GM12878 (cell line): ENCODE results near the gene ZBED5. TPM values are rescaled to one million over a fixed set of nuclear protein-coding genes. Genes with fewer than 3 reads are reported as not detected.

Experiments
- ATAC-seq: fragments of 200-7000 bp; cut with Tn5 transposase; 3 replicates; pipeline ENCODE4 v1.9.1; 2020; ENCODE audit warnings: mild to moderate bottlenecking, moderate library complexity
- BruUV-seq: library from RNA; stranded (reverse); fragments of 400-500 nt; replicated peaks from 2 replicates; lab custom pipeline; 2021; lab: Mats Ljungman, UMichigan
- CTCF ChIA-PET: fragments of 300-600 bp; sonication (Branson Sonifier 250); formaldehyde crosslinking; extraction: SDS; loops from one replicate; lab custom pipeline; 2021; ENCODE audit warnings: inconsistent platforms; lab: Yijun Ruan, JAX
- POLR2A ChIA-PET: fragments of 350-600 bp; formaldehyde crosslinking; extraction: SDS; loops from one replicate; lab custom pipeline; 2021; ENCODE audit warnings: inconsistent platforms; lab: Charles Lee
- RAD21 ChIA-PET: fragments of 300-600 bp; sonication (Branson Sonifier 250); formaldehyde crosslinking; loops from one replicate; lab custom pipeline; 2023; ENCODE audit warnings: antibody characterized with exemption; ENCODE audit not compliant: unreplicated experiment; lab: Charles Lee
- SMC1A ChIA-PET: fragments of 300-600 bp; sonication (Branson Sonifier 250); formaldehyde crosslinking; loops from one replicate; lab custom pipeline; 2023; ENCODE audit not compliant: unreplicated experiment, uncharacterized antibody; lab: Charles Lee
- DNase-seq: peaks from one replicate; pipeline ENCODE4 v3.0.0-alpha.2; 2011; ENCODE audit warnings: low read depth, low spot score
- FAIRE-seq: peaks from 3 replicates; lab custom pipeline; 2011; peaks lifted over from hg19 to GRCh38; lab: Jason Lieb, UNC
- H2AFZ ChIP-seq: 2 replicates; pipeline ENCODE4 v1.6.0; 2011; ENCODE audit warnings: low read depth, low read length, control low read depth; ENCODE audit not compliant: control insufficient read depth
- H3K27ac ChIP-seq: 2 replicates; pipeline ENCODE4 v1.5.1; 2011; ENCODE audit warnings: control low read depth; ENCODE audit not compliant: control insufficient read depth, insufficient read depth
- H3K27me3 ChIP-seq, 2 experiments: replicated peaks in 1 of 2; 2 replicates each; pipeline versions ENCODE4 v1.6.0 to v1.6.1; 2011; ENCODE audit warnings: low read length in 1 of 2; ENCODE audit not compliant: control insufficient read depth in 2 of 2, insufficient read depth in 2 of 2
- H3K36me3 ChIP-seq, 2 experiments: 2 replicates each; pipeline ENCODE4 v1.5.1; 2011; ENCODE audit warnings: low read length in 1 of 2; ENCODE audit not compliant: control insufficient read depth in 2 of 2, insufficient read depth in 2 of 2
- H3K4me1 ChIP-seq: 2 replicates; pipeline ENCODE4 v1.6.1; 2011; ENCODE audit warnings: mild to moderate bottlenecking, low read length, moderate library complexity, mixed read lengths; ENCODE audit not compliant: control insufficient read depth, insufficient read depth
- H3K4me2 ChIP-seq: 2 replicates; pipeline ENCODE4 v1.6.0; 2011; ENCODE audit warnings: control low read depth; ENCODE audit not compliant: control insufficient read depth, insufficient read depth
- H3K4me3 ChIP-seq: fragments of 200-600 bp; sonication (generic); 2 replicates; pipeline ENCODE4 v1.5.1; 2016
- H3K79me2 ChIP-seq: 2 replicates; pipeline ENCODE4 v1.6.0; 2011; ENCODE audit warnings: low read length; ENCODE audit not compliant: control insufficient read depth, insufficient read depth
- H3K9ac ChIP-seq: 2 replicates; pipeline ENCODE4 v1.8.0; 2011; ENCODE audit warnings: low read length, control low read depth, mixed read lengths; ENCODE audit not compliant: control insufficient read depth, insufficient read depth
- H3K9me3 ChIP-seq: replicated peaks from 3 replicates; pipeline ENCODE4 v1.5.1; 2011; ENCODE audit warnings: mild to moderate bottlenecking, low read length; ENCODE audit not compliant: control insufficient read depth, insufficient read depth
- H4K20me1 ChIP-seq: 2 replicates; pipeline ENCODE4 v1.6.0; 2011; ENCODE audit not compliant: control insufficient read depth, insufficient read depth
- CHD1 ChIP-seq: IDR thresholded peaks from 2 replicates; pipeline ENCODE4 v1.6.1; 2012; ENCODE audit warnings: low read depth, low read length, improper control_type of control experiment
- E2F4 ChIP-seq: IDR thresholded peaks from 2 replicates; pipeline ENCODE4 v1.6.1; 2012; ENCODE audit warnings: low read depth, low read length, improper control_type of control experiment
- EGR1 ChIP-seq, 2 experiments: IDR thresholded peaks; 1 replicate in 1 of 2; 2 replicates in 1 of 2; pipeline ENCODE4 v1.6.1; 2011 to 2012; ENCODE audit warnings: low read depth in 2 of 2, low read length in 2 of 2, borderline replicate concordance in 1 of 2, mild to moderate bottlenecking in 1 of 2, moderate library complexity in 1 of 2
- ETV6 ChIP-seq, 2 experiments: fragments of 450-650 bp in 1 of 2; IDR thresholded peaks in 1 of 2; conservative IDR thresholded peaks in 1 of 2; 2 replicates each; pipeline ENCODE4 v1.6.1; 2014; ENCODE audit warnings: antibody characterized with exemption in 1 of 2, borderline replicate concordance in 1 of 2, low read depth in 1 of 2, mild to moderate bottlenecking in 1 of 2, moderate library complexity in 1 of 2
- EZH2 ChIP-seq: IDR thresholded peaks from 2 replicates; pipeline ENCODE4 v1.6.1; 2012; ENCODE audit warnings: low read depth, mild to moderate bottlenecking, control low read depth, inconsistent platforms, low read length, borderline replicate concordance; ENCODE audit not compliant: control insufficient read depth
- FOXM1 ChIP-seq: IDR thresholded peaks from 2 replicates; pipeline ENCODE4 v1.6.1; 2012; ENCODE audit warnings: low read depth, mild to moderate bottlenecking, inconsistent platforms, low read length, moderate library complexity
- PAX8 ChIP-seq: fragments of 450-650 bp; IDR thresholded peaks from 2 replicates; pipeline ENCODE4 v1.6.1; 2017; ENCODE audit warnings: mild to moderate bottlenecking, moderate library complexity
- PKNOX1 ChIP-seq: fragments of 450-650 bp; IDR thresholded peaks from 2 replicates; pipeline ENCODE4 v1.6.1; 2016; ENCODE audit warnings: mild to moderate bottlenecking
- PML ChIP-seq: IDR thresholded peaks from 2 replicates; pipeline ENCODE4 v1.6.1; 2012; ENCODE audit warnings: low read length, inconsistent platforms
- POLR2AphosphoS5 ChIP-seq: IDR thresholded peaks from 2 replicates; pipeline ENCODE4 v1.6.1; 2011; ENCODE audit warnings: mild to moderate bottlenecking, low read length, inconsistent platforms
- RB1 ChIP-seq: fragments of 450-650 bp; formaldehyde crosslinking; IDR thresholded peaks from 2 replicates; pipeline ENCODE4 v1.6.1; 2017; ENCODE audit warnings: mild to moderate bottlenecking, borderline replicate concordance
- RELA ChIP-seq: fragments of 450-650 bp; IDR thresholded peaks from 2 replicates; pipeline ENCODE4 v1.8.0; 2014; ENCODE audit warnings: borderline replicate concordance; ENCODE audit not compliant: partially characterized antibody
- SMAD5 ChIP-seq: IDR thresholded peaks from 2 replicates; pipeline ENCODE4 v1.6.1; 2016; ENCODE audit warnings: antibody characterized with exemption, low read depth
- TBL1XR1 ChIP-seq: IDR thresholded peaks from 2 replicates; pipeline ENCODE4 v1.6.1; 2012; ENCODE audit warnings: low read depth, low read length, improper control_type of control experiment
- WRNIP1 ChIP-seq: IDR thresholded peaks from 2 replicates; pipeline ENCODE4 v1.6.1; 2011; ENCODE audit warnings: low read depth, low read length, improper control_type of control experiment, borderline replicate concordance
- ZBTB33 ChIP-seq: fragments of 450-650 bp; IDR thresholded peaks from 2 replicates; pipeline ENCODE4 v1.6.1; 2017; ENCODE audit warnings: mild to moderate bottlenecking
- ZNF207 ChIP-seq: fragments of 450-650 bp; IDR thresholded peaks from 2 replicates; pipeline ENCODE4 v1.6.1; 2014; ENCODE audit warnings: antibody characterized with exemption, mild to moderate bottlenecking, borderline replicate concordance
- WGBS: methylation state at CpG from one replicate; pipeline ENCODE4 v1.1.6; 2016; ENCODE audit warnings: low lambda C conversion rate; ENCODE audit not compliant: insufficient replicate concordance, insufficient coverage; ENCODE audit errors: missing lambda C conversion rate; 5-methylcytosine and 5-hydroxymethylcytosine counted together
- in situ Hi-C: fragments of 300-500 bp; cut with MboI; formaldehyde crosslinking; loops from 9 replicates; pipeline ENCODE4 v1.14.3; 2018; ENCODE audit warnings: mixed read lengths
- intact Hi-C: fragments of 100-400 bp; cut with micrococcal nuclease; formaldehyde crosslinking; loops from one replicate; pipeline ENCODE4 v1.14.2; 2022; ENCODE audit not compliant: unreplicated experiment
- polyA plus RNA-seq, 11 experiments: library from polyadenylated mRNA; depleted of rRNA in 4 of 11; unstranded in 6 of 11; stranded (reverse) in 5 of 11; fragments of >200 nt; fragmentation: Nextera tagmentation in 4 of 11; fragmentation: Illumina TruSeq in 1 of 11; extraction: Ambion mirVana in 4 of 11; extraction: Trizol in 1 of 11; gene quantifications; 1 replicate in 1 of 11; 2 replicates in 10 of 11; pipeline versions ENCODE4 v1.2.1 to v1.2.3, GENCODE V29; 2011 to 2016; ENCODE audit warnings: inconsistent platforms in 2 of 11, missing spikeins in 2 of 11, low read depth in 1 of 11
- total RNA-seq, 4 experiments: library from RNA; depleted of rRNA in 3 of 4; stranded (reverse); fragments of >200 nt in 3 of 4; fragmentation: Illumina TruSeq in 1 of 4; extraction: Trizol in 1 of 4; gene quantifications; 2 replicates each; pipeline versions ENCODE4 v1.2.1 to v1.2.3, GENCODE V29; 2013 to 2021

The ZBED5 gene
- total and polyA plus RNA-seq, 10 of the 15 experiments (the other 5 are each of a cell fraction or from before 2014, with no cell fraction given): 27.3 to 86.8 (median 37.6) TPM

- TF ChIP-seq PML (0 out of 2 replicates have a peak, but pooled peaks have one; percentile 7), PAX8 (no peak)
Observed at GRCh38 chr11:10858439-10859325, 829 bp upstream of the ZBED5 start (continued).

GRCh38 chr11:10857459-10857708 lies 469 bp downstream of the ZBED5 start:
- intact Hi-C loops: loop anchor here (5.0 to 10.0 kb wide), 3 partner anchors 35 to 987 kb away; partner anchors contain the start of genes CTR9 and USP47
- ChIA-PET SMC1A (interaction anchor here (0.9 to 3.1 kb wide), 5 partner anchors 23 to 542 kb away, joined by 3 to 31 read pairs (median 3); partner anchors contain the start of gene EIF4G2), CTCF (interaction anchor here (1.3 to 1.9 kb wide), 5 partner anchors 9 to 64 kb away, joined by 3 to 15 read pairs (median 6); partner anchors contain the start of gene EIF4G2), RAD21 (interaction anchor here (1.0 to 3.8 kb wide), 3 partner anchors 48 to 65 kb away, joined by 4 to 32 read pairs (median 6); partner anchors contain the start of gene EIF4G2), POLR2A (interaction anchor here (0.8 to 3.3 kb wide), 8 partner anchors 8 to 107 kb away, joined by 3 to 87 read pairs (median 5); partner anchors contain the start of genes CTR9 and EIF4G2)
- no peaks in the 10 kb centered on the region for H3K9me3 ChIP-seq
- H4K20me1 ChIP-seq: no peaks in the 10 kb centered on the region
- H3K27ac ChIP-seq: peak overlapping the region; percentile 87
- in situ Hi-C loops: no loop called here
- BruUV-seq: no TSS peak
- peak overlapping the region; percentile 92 for H3K4me3 ChIP-seq
- peak overlapping the region; percentile 93 for H3K9ac ChIP-seq
- peaks cover 51% of the 10 kb centered on the region for H3K79me2 ChIP-seq
- H3K4me2 ChIP-seq: peak overlapping the region; percentile 74
- FAIRE-seq (no peak), ATAC-seq (peak; percentile 29), DNase-seq (no peak)
- H3K36me3 ChIP-seq: peaks cover 0 to 22% of the 10 kb centered on the region in 2 experiments; a peak in 3 of 4 replicates
- WGBS: under 1% methylated on average over 14 of the region's 14 CpGs
- H2AFZ ChIP-seq: peak overlapping the region; percentile 84
- H3K27me3 ChIP-seq: no peaks in the 10 kb centered on the region
- no peaks in the 10 kb centered on the region for H3K4me1 ChIP-seq
- TF ChIP-seq RELA (no peak), PML (no peak), POLR2AphosphoS5 (no peak; the same call in 1 of the 2 replicates), TBL1XR1 (no peak; the same call in 1 of the 2 replicates), ZNF207 (no peak), EZH2 (no peak), WRNIP1 (no peak), ZBTB33 (no peak), CHD1 (no peak; the same call in 1 of the 2 replicates), PKNOX1 (no peak), FOXM1 (0 out of 2 replicates have a peak, but pooled peaks have one; percentile 11), E2F4 (no peak), SMAD5 (peak; percentile 12; the same call in 1 of the 2 replicates), ETV6 (conservative IDR thresholded peaks at IDR 0.05 in 1 of 2, IDR thresholded peaks at IDR 0.05 in 1 of 2; ENCODE audit: borderline replicate concordance in 1 of 2, low read depth in 1 of 2) (no peak), EGR1 (IDR thresholded peaks at IDR 0.05; ENCODE audit: borderline replicate concordance in 1 of 2, low read depth in 2 of 2, low read length in 2 of 2) (no peak), RB1 (no peak)
